Esophagus (tissue), 2 donors: ENCODE results near the gene SPATA9. TPM values are rescaled to one million over a fixed set of nuclear protein-coding genes. Genes with fewer than 3 reads are reported as not detected.

Experiments
- H3K27ac ChIP-seq, 2 donors: one replicate each; pipeline ENCODE4 v1.5.1; 2013; ENCODE audit warnings: low read depth in 2 of 2, mild to moderate bottlenecking in 2 of 2, inconsistent platforms in 1 of 2, low read length in 1 of 2, moderate library complexity in 1 of 2
- H3K27me3 ChIP-seq, 2 donors: one replicate each; pipeline ENCODE4 v1.6.1; 2013; ENCODE audit warnings: low read length in 2 of 2, control low read depth in 1 of 2, mild to moderate bottlenecking in 1 of 2; ENCODE audit not compliant: insufficient read depth in 2 of 2, control insufficient read depth in 1 of 2
- H3K36me3 ChIP-seq, 2 donors: one replicate each; pipeline ENCODE4 v1.6.1; 2013; ENCODE audit warnings: low read length in 1 of 2; ENCODE audit not compliant: control insufficient read depth in 2 of 2, insufficient read depth in 2 of 2
- H3K4me1 ChIP-seq, 2 donors: one replicate each; pipeline ENCODE4 v1.6.1; 2013; ENCODE audit warnings: low read length in 1 of 2; ENCODE audit not compliant: control insufficient read depth in 2 of 2, insufficient read depth in 2 of 2
- H3K4me3 ChIP-seq, 2 donors: one replicate each; pipeline ENCODE4 v1.5.1; 2013; ENCODE audit warnings: low read length in 2 of 2, mild to moderate bottlenecking in 2 of 2, low read depth in 1 of 2, moderate library complexity in 1 of 2
- H3K9me3 ChIP-seq, 2 donors: one replicate each; pipeline ENCODE4 v1.6.1; 2013; ENCODE audit warnings: mild to moderate bottlenecking in 2 of 2, low read depth in 1 of 2, low read length in 1 of 2, moderate library complexity in 1 of 2; ENCODE audit not compliant: control insufficient read depth in 2 of 2, insufficient read depth in 1 of 2
- WGBS, 2 donors: extraction: QIAGEN DNeasy Blood & Tissue Kit; methylation state at CpG; one replicate each; pipeline ENCODE4 v1.1.7; 2013; 5-methylcytosine and 5-hydroxymethylcytosine counted together
- polyA plus RNA-seq, 2 donors: library from polyadenylated mRNA; stranded (reverse); fragments of 200-250 nt; gene quantifications; one replicate each; pipeline ENCODE4 v1.2.3, GENCODE V29; 2013
- donor health status: healthy with polysubstance abuse.
- donor health status: Bipolar disorder and iron deficiency.

Gene SPATA9
- under 1 TPM in 1 of 2 donors, not detected in 1; 0.06 TPM for polyA plus RNA-seq

- Histone ChIP-seq H3K4me3 (no peak within 1 kb of the TSS), H3K9me3 (no peaks in the 10 kb centered on the region), H3K4me1 (no peaks in the 10 kb centered on the region), H3K36me3 (no peaks in the 10 kb centered on the region), H3K27ac (no peak within 1 kb of the TSS), H3K27me3 (peaks cover 0 to 2% of the 10 kb centered on the region in 2 donors)
- WGBS, 2 donors = 83 to 90% methylated on average over 1 of the region's 1 CpG
Observed at GRCh38 chr5:95682891-95683290, at the start of gene SPATA9. SPATA9 (minus strand) TSS chr5:95682991; CDS start chr5:95682854, 137 bp downstream.

- H3K4me3 ChIP-seq = peak overlapping the region; percentile 54 to 86
- peaks cover 0 to 2% of the 10 kb centered on the region in 2 donors for H3K27me3 ChIP-seq
- peaks cover 0 to 5% of the 10 kb centered on the region in 2 donors for H3K4me1 ChIP-seq
- WGBS, 2 donors = 3% methylated on average over 48 to 64 of the region's 64 CpGs
- no peaks in the 10 kb centered on the region for H3K36me3 ChIP-seq
- H3K9me3 ChIP-seq = no peaks in the 10 kb centered on the region
- peak overlapping the region; percentile 81 to 93 for H3K27ac ChIP-seq
Observed at GRCh38 chr5:95731571-95732554, 49.1 kb upstream of the SPATA9 start.

GRCh38 chr5:95730730-95731570, 48.2 kb upstream of the SPATA9 start, which contains the start of gene RHOBTB3:
RHOBTB3 (plus strand) TSS chr5:95731336; CDS start chr5:95731683, 347 bp downstream.
- Histone ChIP-seq H3K27me3 (peaks cover 0 to 2% of the 10 kb centered on the region in 2 donors), H3K4me3 (peak within 1 kb of the TSS; percentile 54 to 86), H3K36me3 (no peaks in the 10 kb centered on the region), H3K27ac (peak within 1 kb of the TSS; percentile 81 to 93), H3K4me1 (peaks cover 0 to 5% of the 10 kb centered on the region in 2 donors), H3K9me3 (no peaks in the 10 kb centered on the region)
- WGBS, 2 donors = 1% methylated on average over 65 to 78 of the region's 78 CpGs

GRCh38 chr5:95730011-95730700, 47.4 kb upstream of the SPATA9 start:
- no peaks in the 10 kb centered on the region for H3K9me3 ChIP-seq
- H3K36me3 ChIP-seq = no peaks in the 10 kb centered on the region
- peak overlapping the region in 1 of 2 donors; percentile 93 for H3K27ac ChIP-seq
- WGBS, 2 donors = 37 to 46% methylated on average over 11 of the region's 11 CpGs
- H3K4me1 ChIP-seq = peaks cover 0 to 5% of the 10 kb centered on the region in 2 donors
- H3K27me3 ChIP-seq = peaks cover 0 to 2% of the 10 kb centered on the region in 2 donors
- peak overlapping the region in 1 of 2 donors; percentile 54 for H3K4me3 ChIP-seq

GRCh38 chr5:95729115-95730010, 46.6 kb upstream of the SPATA9 start:
- Histone ChIP-seq H3K4me3 (no peak overlapping the region), H3K4me1 (peaks cover 0 to 5% of the 10 kb centered on the region in 2 donors), H3K27me3 (peaks cover 0 to 2% of the 10 kb centered on the region in 2 donors), H3K36me3 (no peaks in the 10 kb centered on the region), H3K9me3 (no peaks in the 10 kb centered on the region), H3K27ac (no peak overlapping the region)
- WGBS, 2 donors = 93 to 94% methylated on average over 8 of the region's 8 CpGs

- Histone ChIP-seq H3K27ac (no peak overlapping the region), H3K4me3 (no peak overlapping the region), H3K36me3 (no peaks in the 10 kb centered on the region), H3K4me1 (peaks cover 0 to 5% of the 10 kb centered on the region in 2 donors), H3K9me3 (no peaks in the 10 kb centered on the region), H3K27me3 (peaks cover 0 to 2% of the 10 kb centered on the region in 2 donors)
- 88 to 91% methylated on average over 3 of the region's 3 CpGs for WGBS, 2 donors
Observed at GRCh38 chr5:95728494-95729114, 45.8 kb upstream of the SPATA9 start.

- Histone ChIP-seq H3K4me1 (peaks cover 0 to 5% of the 10 kb centered on the region in 2 donors), H3K27me3 (peaks cover 0 to 2% of the 10 kb centered on the region in 2 donors), H3K36me3 (no peaks in the 10 kb centered on the region), H3K27ac (peak overlapping the region in 1 of 2 donors; percentile 31), H3K4me3 (no peak overlapping the region), H3K9me3 (no peaks in the 10 kb centered on the region)
- 30 to 44% methylated on average over 2 of the region's 2 CpGs for WGBS, 2 donors
Observed at GRCh38 chr5:95727764-95728191, 45.0 kb upstream of the SPATA9 start.
